GM18505 (cell line): Measurements from ENCODE around the gene FLT4.

ENCODE experiments used
- ATAC-seq: cut with Tn5 transposase; IDR thresholded peaks from one replicate; pipeline ENCODE4 v1.9.1; 2021; ENCODE audit not compliant: unreplicated experiment
- POLR2A ChIP-seq: IDR thresholded peaks from 4 replicates; pipeline ENCODE4 v1.6.1; 2011; ENCODE audit warnings: borderline replicate concordance; ENCODE audit not compliant: insufficient read depth, insufficient read length; ENCODE audit errors: extremely low read depth

FLT4 gene

DNA sequence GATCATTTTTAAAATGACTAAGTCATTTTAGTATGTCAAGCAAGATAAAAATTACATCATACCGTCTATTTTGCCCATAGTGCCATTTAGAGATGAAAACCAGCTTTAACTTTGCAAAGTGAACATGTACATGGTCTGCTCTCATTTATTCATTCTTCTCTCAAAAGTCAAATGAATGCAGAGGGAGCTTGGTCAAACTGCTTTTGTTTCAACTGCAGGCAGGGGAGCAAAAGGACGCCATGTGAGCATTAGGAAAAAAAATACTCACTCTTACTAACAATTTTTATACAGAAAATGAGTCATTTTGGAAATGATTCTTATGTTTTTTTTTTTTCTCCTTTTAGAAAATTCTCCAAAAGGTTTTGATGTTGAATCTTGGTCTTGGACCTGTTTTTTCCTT lies 73.8 kb downstream of the FLT4 start:
- no peak for TF ChIP-seq POLR2A
- no peak for ATAC-seq

DNA sequence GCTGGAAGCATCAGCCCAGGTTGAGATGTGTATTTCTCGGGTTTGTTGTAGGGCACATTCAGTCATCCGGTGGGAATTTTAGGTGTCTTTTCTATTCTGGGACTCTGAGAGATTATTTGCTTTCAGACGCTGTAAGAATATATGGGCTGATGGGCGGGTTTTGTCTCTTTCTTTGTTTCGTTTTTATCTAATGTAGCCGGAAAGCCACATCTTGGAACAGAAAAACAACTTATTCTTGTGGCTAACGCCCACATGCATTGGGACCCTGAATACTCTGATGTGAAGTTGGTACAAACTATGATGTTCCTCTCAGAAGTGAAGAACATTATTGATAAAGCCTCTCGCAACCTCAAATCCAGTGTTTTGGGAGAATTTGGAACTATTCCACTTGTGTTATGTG lies 80.5 kb downstream of the FLT4 start:
- no peak for ATAC-seq
- TF ChIP-seq POLR2A: no peak

GRCh38 chr5:180563994-180564393 lies 85.4 kb downstream of the FLT4 start:
- no peak for ATAC-seq

GRCh38 chr5:180558232-180558631 lies 91.2 kb downstream of the FLT4 start:
- ATAC-seq: no peak
- TF ChIP-seq POLR2A: no peak

More at GRCh38 chr5:180563994-180564393, 85.4 kb downstream of the FLT4 start:
- no peak for TF ChIP-seq POLR2A

DNA sequence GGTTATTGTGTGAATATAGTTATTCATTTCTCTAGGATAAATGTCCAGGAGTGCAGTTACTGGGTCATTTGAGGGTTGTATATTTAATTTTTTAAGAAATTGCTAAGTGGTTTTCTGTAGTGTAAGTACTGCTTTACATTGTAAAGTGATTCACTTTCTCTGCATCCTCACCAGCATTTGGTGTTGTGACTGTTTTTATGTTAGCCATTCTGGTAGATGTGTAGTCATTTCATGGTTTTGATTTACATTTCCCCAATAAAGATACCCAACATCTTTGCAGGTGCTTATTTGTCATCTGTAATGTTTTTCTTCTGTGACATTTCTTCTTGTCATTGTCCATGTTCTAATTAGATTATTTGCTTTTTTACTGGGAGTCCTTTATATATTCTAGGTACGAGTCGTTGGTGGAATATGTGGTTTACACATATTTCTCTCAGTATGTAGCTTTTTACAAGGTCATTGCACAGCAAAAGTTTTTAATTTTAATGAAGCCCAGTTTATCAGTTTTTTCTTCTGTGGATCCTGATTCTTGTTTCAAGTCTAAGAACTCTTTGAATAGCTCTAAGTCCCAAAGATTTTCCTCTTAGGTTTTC lies 92.1 kb downstream of the FLT4 start:
- ATAC-seq: no peak

DNA sequence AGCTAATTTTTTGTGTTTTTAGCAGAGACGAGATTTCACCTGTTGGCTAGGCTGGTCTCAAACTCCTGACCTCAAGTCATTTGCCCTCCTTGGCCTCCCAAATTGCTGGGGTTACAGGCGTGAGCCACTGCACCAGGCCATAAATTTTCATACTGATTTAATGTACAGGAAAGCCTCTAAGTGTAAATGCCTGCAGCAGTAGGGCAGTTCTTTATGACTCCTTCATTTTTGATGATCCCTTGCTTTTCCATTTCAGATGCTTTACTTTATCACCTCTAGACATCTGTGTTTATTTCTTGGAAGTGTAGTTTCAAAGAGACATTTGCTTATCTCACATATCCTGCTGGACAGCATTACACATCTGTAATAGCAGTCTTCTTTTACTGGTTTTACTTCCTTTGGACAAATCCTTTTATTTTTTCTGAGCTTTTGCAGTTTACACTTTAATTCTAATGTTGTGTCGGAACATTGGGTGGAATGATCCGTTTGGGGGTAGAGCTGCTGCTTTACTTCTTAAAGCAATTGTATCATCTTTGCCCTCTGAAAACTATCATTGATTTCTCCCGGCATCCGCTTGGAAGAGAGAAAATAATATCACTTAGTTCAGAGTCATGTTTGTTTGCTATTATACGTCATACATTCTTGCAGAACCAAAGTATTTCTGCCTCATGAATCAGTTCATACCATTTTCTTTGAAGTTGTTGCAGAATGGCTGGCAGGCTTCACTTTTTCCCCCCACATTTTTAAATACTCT lies 94.1 kb downstream of the FLT4 start:
- no peak for ATAC-seq
- no peak for TF ChIP-seq POLR2A

More for the DNA sequence above, 92.1 kb downstream of the FLT4 start:
- TF ChIP-seq POLR2A: no peak

DNA sequence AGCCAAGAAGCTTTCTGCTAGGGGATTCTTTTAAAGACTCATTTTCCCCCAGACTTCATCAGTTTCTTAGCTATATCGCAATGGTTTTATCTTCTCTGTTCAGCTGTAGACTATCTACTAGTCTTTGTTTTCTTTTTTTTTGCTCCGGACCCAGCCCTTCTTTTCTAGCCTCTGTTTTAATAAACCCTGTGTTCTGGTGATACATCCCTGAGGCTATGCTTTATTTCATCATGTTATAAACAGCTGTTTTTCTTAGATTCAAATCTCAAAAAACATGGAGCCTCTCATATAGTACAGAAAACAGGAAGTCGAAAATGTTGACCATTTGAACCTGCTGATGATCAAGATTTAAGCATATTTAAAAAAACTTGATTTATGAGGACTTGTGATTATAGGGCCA lies 95.9 kb downstream of the FLT4 start:
- TF ChIP-seq POLR2A: no peak
- no peak for ATAC-seq
